Stimulated activated CD4-positive, alpha-beta T cell treated with anti-CD3 and anti-CD28 coated beads, Interleukin-1b, Interleukin-23, amount 100 ng/mL, for 48 hours (primary cell): ENCODE measurements around the gene POU6F1.
A peak's percentile ranks its signal among the peaks of the same experiment; 100 is the strongest.

ENCODE experiments used
- DNase-seq: peaks from one replicate; pipeline ENCODE4 v3.0.0-alpha.2; 2020

POU6F1 gene

DNA sequence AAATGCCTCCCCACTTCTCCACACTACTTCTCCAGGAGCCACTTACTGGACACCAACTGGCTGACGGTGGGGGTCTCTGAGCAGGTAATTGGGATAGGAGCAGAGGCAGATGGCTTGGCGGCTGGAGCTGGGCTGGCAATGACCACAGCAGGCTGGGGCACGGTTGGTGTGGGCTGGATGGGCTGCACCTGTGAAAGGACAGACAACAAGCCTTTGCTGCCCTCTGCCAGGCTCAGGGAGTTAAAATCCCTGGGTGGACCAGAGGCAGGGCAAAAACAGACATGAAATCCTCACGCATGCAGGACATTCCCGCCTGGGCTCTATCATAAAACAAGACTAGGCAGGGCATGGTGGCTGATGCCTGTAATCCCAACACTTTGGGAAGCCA lies 25.6 kb downstream of the POU6F1 start:
- no peak for DNase-seq

DNA sequence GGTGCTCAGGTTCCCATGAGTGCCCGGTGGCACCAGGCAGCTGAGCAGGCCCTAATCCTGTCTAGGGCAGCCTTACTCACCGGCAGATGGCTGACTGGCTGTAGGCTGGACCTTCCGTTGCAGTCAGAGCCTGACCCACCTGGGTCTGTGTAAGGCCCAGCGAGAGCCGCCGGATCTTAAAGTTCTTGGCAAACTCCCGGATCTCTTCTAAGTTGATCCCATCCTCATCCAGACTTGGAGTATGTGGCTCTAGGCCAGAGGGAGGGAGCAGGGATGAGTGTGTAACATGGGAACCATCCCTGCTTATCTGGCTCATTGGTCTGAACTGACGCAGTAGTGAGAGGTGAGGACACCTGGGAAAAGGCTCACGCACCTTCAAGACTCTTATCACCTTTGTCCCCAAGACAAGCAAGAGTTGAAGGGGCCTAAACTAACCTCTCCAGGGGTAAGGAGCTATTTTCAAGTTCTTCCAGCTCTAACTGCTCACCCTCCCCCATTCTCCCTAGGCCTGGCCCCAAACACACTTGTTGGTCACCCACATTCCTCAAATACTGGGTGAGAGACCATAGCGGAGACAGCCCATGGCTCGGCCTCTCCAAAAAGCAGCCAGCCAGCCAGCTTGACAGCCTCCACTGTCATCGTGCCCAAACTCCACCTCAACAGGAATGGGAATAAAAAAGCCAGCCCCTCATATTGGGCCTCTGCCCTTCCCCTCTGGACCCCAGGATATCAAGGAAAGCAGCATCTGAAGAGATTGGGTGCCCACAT lies 26.2 kb downstream of the POU6F1 start:
- no peak for DNase-seq

DNA sequence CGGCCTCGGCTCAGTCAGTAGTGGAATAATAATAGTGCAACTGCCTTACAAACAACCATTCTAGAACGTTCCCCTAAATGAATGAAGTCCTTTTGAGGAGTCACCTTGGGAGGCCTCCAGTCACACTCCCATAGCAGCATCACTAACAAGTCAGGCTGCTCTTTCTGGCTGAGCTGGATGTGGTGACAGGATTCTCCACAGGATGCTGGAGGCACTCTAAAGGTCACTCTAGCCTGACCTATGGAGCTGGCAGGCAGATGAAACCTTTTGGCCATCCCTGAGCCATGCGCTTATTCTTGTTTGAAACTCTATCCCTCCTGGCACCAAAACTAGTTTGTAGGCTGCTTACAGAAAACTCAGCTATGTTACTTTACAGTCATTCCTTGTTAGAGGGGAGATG lies 27.0 kb downstream of the POU6F1 start:
- DNase-seq, result no peak

DNA sequence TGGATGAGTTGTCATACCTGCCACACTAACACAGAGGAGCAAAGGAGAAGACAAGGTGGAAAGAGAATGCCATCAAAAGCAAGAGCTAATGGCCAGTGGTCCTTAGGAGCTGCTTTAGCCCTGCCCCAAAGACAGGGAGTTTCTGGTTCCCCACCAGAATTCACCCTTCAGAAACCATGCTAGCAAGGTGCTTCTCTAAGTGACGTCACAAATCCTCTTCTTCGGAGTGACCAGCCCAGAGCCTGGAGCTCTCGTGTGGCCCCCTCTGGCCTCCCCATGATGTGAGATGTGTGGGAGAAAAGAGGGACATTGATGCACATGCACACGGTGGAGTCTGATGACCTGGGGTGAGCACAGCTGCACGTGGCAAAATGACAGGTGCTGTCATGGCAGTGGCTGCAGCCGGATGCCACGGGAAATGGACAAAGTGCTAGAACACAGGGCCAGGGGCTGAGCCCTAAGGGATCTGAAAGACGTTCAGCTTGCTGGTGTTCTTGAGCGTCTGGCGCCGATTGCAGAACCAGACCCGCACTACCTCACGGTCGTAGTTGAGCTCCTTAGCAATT lies 28.0 kb downstream of the POU6F1 start:
- DNase-seq, result no peak

DNA sequence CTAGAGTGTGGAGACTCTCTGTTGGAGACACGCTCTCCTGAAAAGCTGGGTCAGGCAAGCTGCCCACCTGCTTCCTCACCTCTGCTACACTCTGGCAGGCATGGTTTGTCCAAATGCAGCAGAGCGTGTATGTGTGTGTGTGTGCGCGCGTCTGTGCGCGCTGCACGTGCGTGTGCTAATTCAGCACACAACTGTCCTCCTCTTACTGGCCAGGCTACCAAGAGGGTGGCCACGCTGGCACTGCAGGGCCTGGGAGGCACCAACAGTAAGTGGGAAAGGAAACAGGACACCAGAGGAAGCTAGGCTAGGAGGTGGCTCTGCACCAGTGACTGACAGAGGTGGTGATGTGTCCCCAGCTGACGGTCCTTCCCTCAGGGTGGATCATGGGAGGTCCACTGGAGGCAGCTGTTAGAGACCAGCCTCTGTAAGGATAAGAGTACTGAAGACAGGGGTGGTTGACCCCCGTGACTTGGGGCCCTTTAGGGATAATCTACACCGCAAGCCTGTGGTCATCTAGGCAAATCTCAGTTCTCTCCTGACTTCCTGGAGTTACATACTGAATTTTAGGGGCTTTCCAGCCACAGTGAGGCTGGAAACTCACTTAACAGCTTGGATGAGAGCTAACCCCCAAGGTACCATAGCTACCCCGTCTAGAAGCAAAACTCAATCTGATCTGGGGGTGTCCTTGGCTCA lies 29.4 kb downstream of the POU6F1 start:
- no peak for DNase-seq

DNA sequence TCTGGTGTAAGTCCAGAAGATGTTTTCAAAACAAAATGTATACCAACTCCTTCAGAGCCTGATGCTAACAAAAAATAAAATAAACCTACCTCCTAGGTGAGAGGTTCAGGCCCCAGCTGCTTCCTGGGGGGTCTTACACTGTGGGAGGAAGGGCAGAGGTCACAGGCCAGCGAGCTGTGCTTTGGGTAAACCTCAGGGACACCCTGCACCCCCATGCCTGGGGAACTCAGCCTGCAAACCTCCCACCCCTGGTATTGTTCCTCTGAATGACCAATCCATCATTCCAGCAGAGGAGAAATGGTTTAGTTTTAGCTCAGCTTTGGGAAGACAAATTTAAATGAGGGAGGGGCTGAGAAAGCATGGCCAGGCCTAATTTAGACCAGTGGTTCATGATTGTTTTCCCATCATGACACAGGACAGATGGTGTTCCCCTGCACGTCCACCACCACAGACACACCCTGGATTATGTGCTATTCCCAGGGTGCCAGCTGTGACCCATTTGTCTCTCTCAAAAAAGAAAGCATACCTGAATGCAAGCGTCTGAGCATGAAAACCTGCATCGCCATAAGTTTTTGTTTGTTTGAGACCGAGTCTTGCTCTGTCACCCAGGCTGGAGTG lies 30.4 kb downstream of the POU6F1 start:
- DNase-seq, result no peak

DNA sequence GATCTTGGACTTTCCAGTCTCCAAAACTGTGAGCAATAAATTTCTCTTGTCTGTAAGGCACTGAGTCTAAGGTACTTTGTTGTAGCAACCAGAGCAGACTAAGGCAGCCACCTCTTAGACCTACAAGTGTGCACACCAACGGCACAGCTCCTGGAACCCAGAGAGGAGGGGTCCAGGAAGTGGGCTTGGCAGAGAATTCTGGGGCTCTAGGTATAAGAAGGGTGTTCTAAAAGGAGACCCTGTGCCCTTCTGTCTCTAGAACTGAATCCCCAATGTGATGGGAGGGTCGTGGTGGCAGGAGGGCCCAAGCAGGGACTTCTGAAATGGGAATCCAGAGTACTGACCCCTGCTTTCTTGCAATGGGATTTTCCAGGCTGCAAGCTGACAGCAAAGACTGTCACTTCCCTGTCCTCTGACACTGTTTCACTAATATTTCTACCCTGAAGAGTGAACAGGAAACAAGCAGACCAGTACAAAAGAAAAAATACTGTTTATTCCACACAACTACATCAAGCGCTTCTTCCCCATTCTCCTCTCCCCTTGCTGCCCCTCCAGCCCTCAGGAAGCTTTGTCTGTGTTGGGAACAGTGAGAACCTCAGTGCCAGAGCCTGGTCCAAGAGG lies 31.3 kb downstream of the POU6F1 start:
- no peak for DNase-seq

DNA sequence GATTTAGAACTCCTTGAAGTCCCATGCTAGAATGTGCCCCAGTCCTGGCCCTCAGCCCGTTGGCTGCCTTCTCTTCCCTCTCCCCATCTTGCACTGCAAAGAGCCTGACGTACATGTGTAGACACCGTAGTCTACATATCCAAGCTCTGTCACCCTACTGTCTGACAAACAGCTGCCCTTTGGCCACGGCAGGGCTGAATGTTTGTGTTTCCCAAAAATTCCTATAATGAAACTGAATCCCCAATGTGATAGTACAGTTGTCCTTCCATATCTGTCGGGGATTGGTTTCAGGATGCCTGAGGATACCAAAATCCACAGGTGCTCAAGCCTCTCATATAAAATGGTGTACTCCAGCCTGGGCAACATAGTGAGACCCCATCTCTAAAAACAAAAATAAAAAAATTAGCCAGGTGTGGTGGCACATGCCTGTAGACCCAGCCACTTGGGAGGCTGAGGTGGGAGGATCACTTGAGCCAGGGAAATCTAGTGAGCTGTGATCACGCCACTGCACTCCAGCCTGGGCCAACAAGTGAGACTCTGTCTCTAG lies 32.6 kb downstream of the POU6F1 start:
- no peak for DNase-seq

DNA sequence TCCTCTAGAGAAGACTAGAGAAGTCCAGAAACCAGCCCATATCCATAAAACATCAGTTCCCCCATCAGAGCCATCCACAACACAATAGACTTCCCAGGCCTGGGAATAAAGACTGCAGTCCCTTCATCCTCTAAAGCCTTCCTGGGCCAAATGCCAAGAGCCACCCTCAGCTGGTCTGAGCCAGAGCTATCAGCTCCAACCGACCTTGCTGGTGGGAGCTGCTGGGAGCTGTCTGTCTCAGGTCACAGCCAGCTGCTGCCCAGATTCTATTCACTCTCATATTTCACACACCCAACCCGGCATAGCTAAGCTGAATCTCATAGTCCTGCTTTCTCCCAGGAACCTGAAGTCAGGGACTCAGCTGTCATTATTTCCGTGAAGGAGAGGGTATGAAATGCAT lies 34.0 kb downstream of the POU6F1 start:
- no peak for DNase-seq

DNA sequence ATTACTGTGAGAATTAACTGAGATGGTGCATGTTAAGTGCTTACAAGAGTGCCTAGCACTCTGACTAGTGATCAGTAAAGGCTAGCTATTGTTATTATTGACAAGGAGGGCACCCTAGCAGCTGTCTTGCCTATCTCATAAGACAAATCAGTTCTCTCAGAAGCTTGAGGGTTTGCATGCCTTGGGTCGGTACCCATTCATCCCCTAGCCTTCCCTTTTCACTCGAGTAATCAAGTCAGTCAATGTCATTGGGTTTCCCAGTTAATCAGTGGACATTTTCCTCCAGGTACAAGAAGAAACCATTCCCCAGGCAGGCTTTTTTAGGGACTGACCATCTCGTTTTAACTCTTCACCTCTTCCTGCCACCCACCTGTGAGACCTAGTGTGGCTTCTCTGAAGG lies 34.5 kb downstream of the POU6F1 start:
- no peak for DNase-seq

DNA sequence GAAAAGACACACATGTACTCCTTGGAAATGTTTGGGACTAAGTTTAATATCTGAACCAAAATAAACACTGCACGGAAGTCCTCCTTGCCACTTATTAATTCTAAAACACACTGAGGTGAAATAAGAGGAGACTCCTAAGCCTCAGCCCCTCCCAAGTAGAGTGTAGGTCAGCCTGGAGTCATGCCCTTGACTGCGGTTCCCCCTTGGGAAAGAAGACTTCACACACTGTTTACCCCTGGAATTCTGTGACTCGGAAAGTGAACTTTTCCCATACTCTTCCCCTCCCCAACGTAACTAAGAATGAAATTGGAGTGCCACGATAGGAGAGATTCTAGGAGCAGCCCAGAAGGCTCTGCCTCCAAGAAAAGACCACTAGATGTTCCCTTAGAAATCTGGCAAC lies 36.3 kb downstream of the POU6F1 start:
- no peak for DNase-seq

DNA sequence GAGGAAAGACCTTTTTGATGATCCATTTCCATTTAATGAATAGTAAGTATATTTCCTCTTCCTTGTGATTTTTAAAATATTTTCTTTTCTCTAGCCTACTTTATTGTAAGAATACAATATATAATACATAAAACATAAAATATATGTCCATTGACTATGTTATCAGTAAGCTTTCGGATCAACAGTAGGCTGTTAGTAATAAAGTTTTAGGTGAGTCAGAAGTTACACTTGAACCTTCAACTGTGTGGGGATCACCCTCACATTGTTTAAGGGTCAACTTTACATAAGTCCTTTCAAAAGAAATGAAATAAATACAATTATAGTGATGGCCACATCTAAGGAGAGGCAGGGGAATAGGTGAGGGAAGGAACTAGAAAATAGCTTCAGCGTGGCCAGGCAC lies 40.0 kb downstream of the POU6F1 start:
- DNase-seq, result no peak

DNA sequence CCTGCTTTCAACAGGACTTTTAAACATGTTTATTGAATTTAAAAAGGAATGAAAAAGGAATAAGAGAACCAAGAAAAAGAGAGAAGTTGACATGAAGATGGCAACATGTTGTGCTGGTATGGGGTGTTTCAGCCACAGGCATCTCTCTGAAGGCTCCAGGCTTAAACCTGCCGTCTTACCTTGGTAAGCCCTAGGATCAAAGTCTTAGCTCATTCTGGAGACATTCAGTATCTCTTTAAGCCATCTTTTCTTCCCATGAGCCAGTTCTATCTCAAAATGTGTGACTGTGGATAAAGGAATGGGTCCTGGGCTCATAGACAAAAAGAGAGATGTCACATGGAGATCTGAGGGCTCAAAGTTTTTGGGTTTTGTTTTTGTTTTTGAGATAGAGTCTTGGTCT lies 43.4 kb downstream of the POU6F1 start:
- DNase-seq, result no peak

DNA sequence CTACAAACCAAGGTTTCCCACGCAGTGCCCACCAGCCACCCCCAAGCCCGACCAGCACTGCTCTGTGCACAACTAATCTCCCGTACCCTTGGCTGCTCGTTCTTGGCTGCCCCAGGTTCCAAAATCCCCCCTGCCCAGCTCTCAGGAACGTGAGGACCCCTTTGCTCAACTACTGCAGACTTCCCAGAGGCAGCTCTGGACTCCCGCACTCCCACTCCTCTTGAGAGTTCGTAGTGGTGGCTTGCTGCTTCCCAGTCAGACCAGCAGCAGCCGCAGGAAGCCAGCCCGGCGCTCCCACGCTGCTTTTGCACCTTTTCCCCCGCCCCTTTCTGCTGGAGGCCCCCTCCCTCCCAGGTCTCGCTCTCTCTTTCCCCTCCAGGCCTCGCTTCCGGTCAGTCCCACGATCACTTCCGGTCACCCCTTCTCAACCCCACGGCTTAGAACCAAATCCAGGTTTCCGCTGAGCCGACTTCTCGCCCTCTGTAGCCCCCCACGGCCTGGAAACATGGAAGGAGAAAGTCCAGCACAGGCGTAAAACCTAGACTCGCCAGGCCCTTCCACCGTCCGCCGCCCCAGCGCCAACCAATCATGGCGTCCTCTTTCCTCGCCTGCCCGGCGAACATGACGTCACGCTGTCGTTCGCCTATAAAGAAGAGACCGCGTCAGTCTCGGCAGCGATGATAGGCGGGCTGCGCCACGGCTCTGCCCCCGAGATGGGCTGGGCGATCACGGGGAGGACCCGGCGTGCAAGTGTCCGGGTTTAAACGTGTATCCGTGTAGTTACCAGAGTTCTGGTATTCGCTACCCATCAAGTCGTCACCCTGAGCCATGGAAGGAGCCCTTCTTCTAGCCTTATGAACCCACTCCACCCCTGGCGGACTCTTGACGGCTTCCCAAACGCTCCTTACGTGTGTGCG lies 45.1 kb downstream of the POU6F1 start, which contains the start of gene TFCP2:
TSS of gene TFCP2 (minus strand) at position 621 of the 917 bp plus-strand sequence. CDS start 713 bp downstream, outside the sequence.
- peak; percentile 96 for DNase-seq

DNA sequence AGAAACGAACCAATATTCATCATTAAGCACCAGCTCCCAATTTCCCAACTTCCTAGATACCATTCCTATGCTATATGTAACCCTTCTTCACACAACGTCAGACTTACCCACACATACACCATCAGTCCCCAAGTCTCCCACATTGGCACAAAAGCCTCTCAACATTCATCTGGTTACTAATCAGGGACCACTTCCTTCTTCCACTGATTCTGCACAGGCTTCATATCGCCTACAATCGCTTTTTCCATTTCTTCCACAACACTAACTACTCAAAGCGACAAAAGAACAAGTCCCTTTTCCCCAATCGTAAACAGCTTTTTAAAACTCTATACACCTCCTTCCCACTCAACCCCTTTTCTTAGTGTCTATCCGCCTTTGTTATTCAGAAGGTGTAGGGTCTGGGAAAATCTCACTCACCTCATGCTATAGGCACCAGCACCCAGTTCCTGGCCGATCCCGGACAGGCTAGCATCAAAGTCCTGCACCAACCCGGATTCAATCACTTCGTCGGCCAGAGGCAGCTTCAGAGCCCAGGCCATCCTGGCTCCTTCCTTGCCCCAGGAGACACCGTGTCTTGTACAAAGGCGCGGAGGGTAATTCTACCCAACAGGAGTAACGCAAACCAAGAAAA lies 45.9 kb downstream of the POU6F1 start:
- no peak for DNase-seq

DNA sequence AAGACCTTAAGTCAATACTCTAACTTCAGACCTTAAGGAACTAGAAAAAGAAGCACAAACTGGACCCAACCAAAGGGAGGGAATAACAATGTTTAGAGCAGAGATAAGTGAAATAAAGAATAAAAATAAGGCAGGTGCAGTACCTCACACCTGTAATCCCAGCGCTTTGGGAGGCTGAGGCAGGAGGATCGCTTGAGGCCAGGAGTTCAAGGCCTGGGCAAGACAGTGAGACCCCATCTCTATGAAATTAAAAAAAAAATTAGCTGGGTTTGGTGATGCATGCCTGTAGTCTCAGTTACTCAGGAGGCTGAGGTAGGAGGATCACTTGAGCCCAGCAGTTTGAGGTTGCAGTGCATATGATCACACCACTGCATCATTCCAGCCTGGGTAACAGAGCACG lies 54.1 kb downstream of the POU6F1 start:
- no peak for DNase-seq

DNA sequence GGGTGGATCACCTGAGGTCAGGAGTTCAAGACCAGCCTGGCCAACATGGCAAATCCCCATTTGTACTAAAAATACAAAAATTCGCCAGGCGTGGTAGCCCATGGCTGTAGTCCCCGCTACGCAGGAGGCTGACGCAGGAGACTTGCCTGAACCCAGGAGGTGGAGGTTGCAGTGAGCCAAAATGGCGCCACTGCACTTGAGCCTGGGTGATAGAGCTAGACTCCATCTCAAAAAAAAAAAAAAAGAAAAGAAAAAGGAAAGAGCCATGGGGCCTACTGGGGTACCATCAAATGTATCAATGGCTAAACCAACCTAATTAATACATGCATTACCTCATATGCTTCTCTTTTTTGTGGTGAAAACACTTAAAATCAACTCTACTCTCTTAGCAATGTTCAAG lies 55.6 kb downstream of the POU6F1 start:
- no peak for DNase-seq

DNA sequence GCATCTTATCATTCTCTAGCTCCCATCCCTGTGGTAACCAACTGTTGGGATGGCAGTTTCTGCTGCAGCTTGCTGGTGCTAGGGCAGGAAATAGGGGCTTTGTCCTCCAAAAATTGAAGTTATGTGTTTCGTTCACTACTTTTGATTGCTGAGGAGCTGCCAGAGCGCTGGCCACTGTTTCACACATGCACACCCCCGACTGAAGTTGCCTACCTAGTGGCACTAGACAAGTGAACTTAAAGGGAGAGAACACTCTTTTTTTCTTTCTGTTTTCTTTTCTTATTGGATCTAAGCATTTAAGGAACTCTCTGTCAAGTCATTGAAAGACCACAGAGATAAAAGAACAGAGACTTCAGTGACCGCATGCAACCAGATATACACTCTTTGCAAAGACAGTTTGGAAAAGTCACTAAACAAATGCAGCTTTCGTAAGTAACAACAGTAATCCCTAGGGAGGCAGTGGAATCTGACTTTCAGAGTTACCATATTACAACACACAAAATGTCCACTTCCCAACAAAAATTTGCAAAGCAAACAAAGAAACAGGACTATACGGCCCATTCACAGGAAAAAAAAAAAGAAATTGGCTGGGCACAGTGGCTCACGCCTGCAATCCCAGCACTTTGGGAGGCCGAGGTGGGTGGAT lies 56.9 kb downstream of the POU6F1 start:
- no peak for DNase-seq

DNA sequence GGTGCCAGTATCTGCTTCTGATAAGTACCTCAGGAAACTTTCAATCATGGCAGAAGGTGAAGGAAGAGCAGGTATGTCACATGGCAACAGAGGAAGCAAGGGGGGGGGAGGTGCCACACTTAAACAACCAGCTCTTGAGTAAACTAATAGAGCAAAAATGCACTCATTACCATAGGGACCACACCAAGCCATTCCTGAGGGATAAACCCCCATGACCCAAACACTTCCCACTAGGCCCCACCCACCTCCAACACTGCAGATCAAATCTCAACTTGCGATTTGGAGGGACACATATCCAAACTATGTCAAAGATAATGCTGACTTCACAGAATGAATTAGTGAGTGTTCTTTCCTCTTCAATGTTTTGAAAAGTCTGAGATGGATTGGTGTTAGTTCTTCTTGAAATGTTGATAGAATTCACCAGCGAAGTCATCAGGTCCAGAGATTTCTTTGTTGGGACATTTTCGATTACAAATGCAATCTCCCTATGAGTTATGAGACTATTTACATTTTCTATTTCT lies 61.6 kb downstream of the POU6F1 start:
- no peak for DNase-seq

DNA sequence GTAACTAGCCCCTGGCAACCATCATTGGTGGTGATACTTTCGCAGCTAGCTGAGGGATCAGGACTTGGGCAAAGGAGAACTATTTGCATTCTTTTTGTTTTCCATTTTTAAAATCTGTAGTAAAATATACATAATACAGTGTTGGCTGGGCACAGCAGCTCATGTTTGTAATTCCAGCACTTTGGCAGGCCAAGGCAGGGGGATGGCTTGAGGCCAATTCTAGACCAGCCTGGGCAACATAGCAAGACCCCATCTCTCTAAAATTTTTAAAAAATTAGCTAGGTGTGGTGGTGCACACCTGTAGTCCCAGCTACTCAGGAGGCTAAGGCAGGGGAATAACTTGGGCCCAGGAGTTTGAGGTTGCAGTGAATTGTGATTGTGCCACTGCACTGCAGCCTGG lies 64.9 kb downstream of the POU6F1 start:
- DNase-seq, result no peak

DNA sequence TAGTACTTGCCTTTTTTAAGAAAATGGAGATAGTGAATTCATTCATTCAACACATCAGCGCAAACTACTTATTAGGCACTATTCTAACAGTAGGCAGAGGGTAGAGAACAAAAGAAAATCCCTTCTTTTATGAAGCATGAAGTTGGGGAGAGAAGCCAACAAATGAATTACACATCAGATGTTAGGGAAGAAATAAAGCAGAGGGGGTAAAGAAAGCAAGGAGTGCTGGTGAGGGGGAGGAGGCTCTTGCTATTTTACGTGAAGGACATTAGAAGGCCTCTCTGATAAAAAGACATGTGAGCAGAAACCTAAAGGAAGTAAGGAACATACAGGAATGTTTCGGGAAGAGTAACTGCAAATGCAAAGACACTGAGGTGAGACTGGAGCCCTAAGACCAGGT lies 67.1 kb downstream of the POU6F1 start:
- DNase-seq, result no peak
